Measurements from ENCODE around the gene YARS1.

GRCh38 chr1:32742956-32743355 is 74.2 kb downstream of the YARS1 start:
- no peak for TF ChIP-seq CTCF (conservative IDR thresholded peaks at IDR 0.05 in 1 of 2, IDR thresholded peaks at IDR 0.05 in 1 of 2; ENCODE audit: low read depth in 1 of 2, low read length in 2 of 2)
- no peak for TF ChIP-seq EZH2 (IDR thresholded peaks at IDR 0.05; ENCODE audit: low read length, missing control alignments)

All from fibroblast of lung (primary cell).